GM12892 (cell line): Measurements from ENCODE around the gene CEP57L1.

ENCODE experiments used
- DNase-seq: peaks from one replicate; pipeline ENCODE4 v3.0.0; 2011; ENCODE audit not compliant: insufficient read length
- FAIRE-seq: peaks from 2 replicates; lab custom pipeline; 2011; peaks lifted over from hg19 to GRCh38; lab: Jason Lieb, UNC
- POLR2A ChIP-seq: IDR thresholded peaks from 2 replicates; pipeline ENCODE4 v1.6.1; 2011; ENCODE audit warnings: low read depth, low read length, control low read depth
- POLR2AphosphoS5 ChIP-seq: IDR thresholded peaks from 2 replicates; pipeline ENCODE4 v1.6.1; 2011; ENCODE audit warnings: low read depth, low read length, control low read depth
- TAF1 ChIP-seq: IDR thresholded peaks from 2 replicates; pipeline ENCODE4 v1.6.1; 2011; ENCODE audit warnings: low read depth, mild to moderate bottlenecking, control low read depth, low read length, borderline replicate concordance

CEP57L1 gene

DNA sequence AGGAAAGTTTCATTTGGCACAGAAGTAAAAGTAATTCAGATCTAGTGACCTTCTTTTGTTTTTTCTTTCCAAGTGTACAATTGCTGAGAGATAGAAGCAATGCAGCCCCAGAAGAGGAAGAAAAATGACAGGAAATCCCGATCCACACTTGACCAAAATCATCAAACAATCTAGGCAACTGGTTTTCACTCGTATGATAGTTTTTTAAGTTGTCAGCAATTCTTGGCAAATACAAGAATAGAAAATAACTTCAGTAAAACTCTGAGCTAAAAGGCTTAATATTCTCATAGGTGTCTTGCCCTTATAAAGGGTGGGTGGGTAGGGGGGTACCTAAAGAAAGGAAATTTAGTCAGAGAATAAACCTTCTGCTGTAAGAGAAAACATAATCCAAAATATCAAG, 36.7 kb upstream of the CEP57L1 start:
- TF ChIP-seq TAF1 (no peak), POLR2AphosphoS5 (no peak), POLR2A (no peak)
- FAIRE-seq (no peak), DNase-seq (no peak)

- no peak for DNase-seq
- TF ChIP-seq TAF1 (no peak), POLR2AphosphoS5 (no peak), POLR2A (no peak)
- no peak for FAIRE-seq
Measured at GRCh38 chr6:109059153-109059552, 36.2 kb upstream of the CEP57L1 start.

DNA sequence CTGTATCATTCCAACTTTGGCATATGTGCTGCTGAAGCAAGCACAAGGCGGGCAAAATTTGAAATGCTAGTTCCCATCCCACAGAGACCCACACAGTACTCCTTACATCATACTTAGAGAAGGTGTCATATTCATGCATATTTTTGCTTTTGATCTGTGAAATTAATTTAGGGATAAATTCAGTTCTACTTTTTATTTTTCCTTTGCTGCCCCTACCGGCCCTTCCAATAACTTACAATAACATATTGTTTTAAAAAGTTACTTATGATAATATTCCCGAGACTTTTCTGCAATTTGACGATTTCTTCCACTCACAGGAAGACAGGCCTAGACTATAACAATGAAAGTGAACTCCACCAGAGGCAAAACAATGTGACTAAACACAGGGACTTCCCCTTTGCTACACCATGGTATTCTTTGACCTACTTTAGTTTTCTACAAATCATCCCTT, 35.7 kb upstream of the CEP57L1 start:
- DNase-seq (no peak), FAIRE-seq (no peak)
- TF ChIP-seq POLR2AphosphoS5 = no peak

- DNase-seq (no peak), FAIRE-seq (no peak)
- TF ChIP-seq TAF1 = no peak
- TF ChIP-seq POLR2AphosphoS5 = no peak
- TF ChIP-seq POLR2A = no peak
Measured at GRCh38 chr6:109060571-109060970, 34.7 kb upstream of the CEP57L1 start.

GRCh38 chr6:109062216-109062615, 33.1 kb upstream of the CEP57L1 start:
- FAIRE-seq (no peak), DNase-seq (no peak)
- TF ChIP-seq TAF1 (no peak), POLR2AphosphoS5 (no peak), POLR2A (no peak)

GRCh38 chr6:109062767-109063352, 32.4 kb upstream of the CEP57L1 start:
- DNase-seq = no peak
- TF ChIP-seq TAF1 (no peak), POLR2AphosphoS5 (no peak), POLR2A (no peak)
- FAIRE-seq = no peak

DNA sequence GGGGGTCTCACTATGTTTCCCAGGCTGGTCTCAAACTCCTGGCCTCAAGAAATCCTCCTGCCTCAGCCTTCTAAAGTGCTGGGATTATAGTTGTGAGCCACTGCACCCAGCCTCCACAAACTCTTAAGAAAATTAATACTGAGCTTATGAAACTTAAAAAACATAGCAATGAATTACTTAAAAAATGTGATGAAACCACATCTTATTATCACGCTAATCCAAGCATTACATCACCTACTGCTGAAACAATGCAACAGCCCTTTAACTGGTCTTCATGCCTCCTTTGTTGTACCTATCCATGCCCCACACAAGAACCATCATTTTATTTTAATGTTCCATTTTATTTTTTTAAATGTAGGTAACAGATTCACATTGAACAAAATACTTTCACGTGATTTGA, 25.6 kb upstream of the CEP57L1 start:
- no peak for DNase-seq
- TF ChIP-seq TAF1 (no peak), POLR2A (no peak), POLR2AphosphoS5 (no peak)
- no peak for FAIRE-seq

- no peak for FAIRE-seq
- TF ChIP-seq POLR2A = no peak
- TF ChIP-seq TAF1 = no peak
- TF ChIP-seq POLR2AphosphoS5 = no peak
- no peak for DNase-seq
Measured at GRCh38 chr6:109071125-109071917, 24.0 kb upstream of the CEP57L1 start.

GRCh38 chr6:109073344-109074132, 21.8 kb upstream of the CEP57L1 start:
- no peak for TF ChIP-seq POLR2A
- TF ChIP-seq TAF1 = no peak
- TF ChIP-seq POLR2AphosphoS5 = no peak
- peak; percentile 72 for FAIRE-seq
- no peak for DNase-seq

DNA sequence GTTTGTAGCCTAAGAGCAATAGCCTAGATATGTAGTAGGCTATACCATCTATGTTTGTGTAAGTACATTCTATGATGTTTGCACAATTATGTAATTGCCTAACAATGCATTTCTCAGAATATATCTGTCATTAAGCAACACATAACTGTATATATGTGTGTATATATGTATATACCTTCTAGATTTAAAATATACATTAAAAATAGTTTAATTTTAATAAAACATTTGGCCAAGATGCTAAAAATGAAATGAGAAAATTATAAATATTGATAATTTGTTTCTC, 21.2 kb upstream of the CEP57L1 start:
- no peak for DNase-seq
- no peak for FAIRE-seq
- no peak for TF ChIP-seq POLR2AphosphoS5
- TF ChIP-seq POLR2A = no peak
- TF ChIP-seq TAF1 = no peak

DNA sequence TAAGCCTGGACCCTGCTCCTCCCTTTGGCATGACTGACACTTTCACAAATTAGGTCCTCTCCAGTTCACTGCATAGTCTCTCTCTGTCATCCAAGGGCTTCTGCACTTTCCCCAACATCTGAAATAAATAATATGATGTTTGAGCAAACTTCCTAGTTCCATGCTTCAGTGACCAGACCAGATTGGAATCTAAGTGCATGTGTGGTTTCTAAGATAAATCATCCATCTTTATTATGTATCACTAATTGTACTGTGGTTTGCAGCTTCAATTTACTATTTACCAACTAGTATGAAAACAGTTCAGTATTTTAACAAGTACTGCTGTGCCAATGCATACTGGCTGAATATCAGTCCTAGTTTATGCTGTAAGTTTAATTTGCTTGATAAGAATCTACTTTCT, 19.4 kb upstream of the CEP57L1 start:
- no peak for DNase-seq
- FAIRE-seq = no peak
- TF ChIP-seq TAF1 (no peak), POLR2AphosphoS5 (no peak), POLR2A (no peak)

- DNase-seq (no peak), FAIRE-seq (no peak)
- no peak for TF ChIP-seq POLR2AphosphoS5
- no peak for TF ChIP-seq TAF1
- no peak for TF ChIP-seq POLR2A
Measured at GRCh38 chr6:109076377-109076776, 18.9 kb upstream of the CEP57L1 start.
